NOMO-1 (cell line): ENCODE measurements around the gene KIRREL1.
A peak's percentile ranks its signal among the peaks of the same experiment; 100 is the strongest.

ENCODE experiments used
- DNase-seq, 2 experiments: peaks; one replicate each; lab custom pipeline; 2025; ENCODE audit not compliant: unreplicated experiment in 2 of 2; lab: John Stamatoyannopoulos, UW

KIRREL1 gene

GRCh38 chr1:158002631-158003405, 9.4 kb downstream of the KIRREL1 start:
- DNase-seq: no peak

- DNase-seq: no peak
Measured at GRCh38 chr1:158003406-158003800, 10.0 kb downstream of the KIRREL1 start.

- DNase-seq: no peak
Measured at GRCh38 chr1:158005224-158005623, 11.8 kb downstream of the KIRREL1 start.

GRCh38 chr1:158007180-158007579, 13.7 kb downstream of the KIRREL1 start:
- no peak for DNase-seq

GRCh38 chr1:158007667-158008386, 14.4 kb downstream of the KIRREL1 start:
- no peak for DNase-seq

GRCh38 chr1:158008630-158009029, 15.2 kb downstream of the KIRREL1 start:
- no peak for DNase-seq

GRCh38 chr1:158011714-158012113, 18.3 kb downstream of the KIRREL1 start:
- DNase-seq: no peak

- DNase-seq: no peak
Measured at GRCh38 chr1:158013840-158014730, 20.6 kb downstream of the KIRREL1 start.

GRCh38 chr1:158014731-158015320, 21.4 kb downstream of the KIRREL1 start:
- no peak for DNase-seq

- no peak for DNase-seq
Measured at GRCh38 chr1:158016651-158017335, 23.3 kb downstream of the KIRREL1 start.

- no peak for DNase-seq
Measured at GRCh38 chr1:158017800-158018595, 24.6 kb downstream of the KIRREL1 start.

GRCh38 chr1:158019171-158019868, 25.9 kb downstream of the KIRREL1 start:
- no peak for DNase-seq

- DNase-seq: no peak
Measured at GRCh38 chr1:158020259-158020885, 26.9 kb downstream of the KIRREL1 start.

- DNase-seq: peak in 1 of 2 experiments; percentile 25
Measured at GRCh38 chr1:158020886-158021620, 27.6 kb downstream of the KIRREL1 start.

- no peak for DNase-seq
Measured at GRCh38 chr1:158021721-158022120, 28.3 kb downstream of the KIRREL1 start.

GRCh38 chr1:158022554-158023312, 29.3 kb downstream of the KIRREL1 start:
- no peak for DNase-seq

GRCh38 chr1:158024737-158025136, 31.3 kb downstream of the KIRREL1 start:
- DNase-seq: no peak
